ENCODE results near the gene FSTL4. TPM values are rescaled to one million over a fixed set of nuclear protein-coding genes. Genes with fewer than 3 reads are reported as not detected.
"Not testable (repeated sequence)": the region's sequence is repeated elsewhere in the genome, so short reads cannot be mapped to it uniquely, and the experiment has no call there.

The FSTL4 gene
- total and polyA plus RNA-seq, 4 donors = 0.42 TPM; not detected in 3

DNA sequence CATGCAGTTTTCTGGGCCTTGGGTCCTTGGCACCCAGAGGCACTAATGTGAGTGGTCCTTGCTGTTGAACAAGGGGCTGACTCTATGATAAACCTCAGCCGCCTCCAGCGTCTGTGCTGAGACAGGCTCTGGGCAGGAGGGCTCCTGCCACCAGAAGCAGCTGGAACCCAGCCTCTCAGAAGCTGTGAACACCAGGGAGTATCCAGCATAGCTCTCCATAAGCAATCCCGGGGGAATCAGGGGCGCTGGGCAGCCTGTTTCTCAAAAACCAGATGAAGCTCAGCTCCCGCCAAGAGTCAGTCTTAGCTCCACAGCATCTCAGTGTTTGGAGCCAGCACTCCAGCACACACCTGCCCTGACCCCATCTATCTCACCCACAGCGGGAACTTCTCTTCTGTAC, 390.3 kb downstream of the FSTL4 start:
- Histone ChIP-seq H3K27me3 (ENCODE audit: control insufficient read depth in 1 of 2, insufficient read depth in 2 of 2, low read length in 1 of 2) (no peaks in the 10 kb centered on the region), H3K4me1 (ENCODE audit: control insufficient read depth in 1 of 2, insufficient read depth in 2 of 2, low read length in 2 of 2) (no peaks in the 10 kb centered on the region), H3K27ac (ENCODE audit: low read depth in 1 of 2, low read length in 2 of 2) (no peak overlapping the region), H3K36me3 (ENCODE audit: control insufficient read depth in 1 of 2, insufficient read depth in 2 of 2, low read length in 1 of 2) (no peaks in the 10 kb centered on the region), H3K9me3 (ENCODE audit: control insufficient read depth, low read length) (no peaks in the 10 kb centered on the region), H3K4me3 (ENCODE audit: low read length in 2 of 2) (no peak overlapping the region)
- ATAC-seq (ENCODE audit: low FRiP score) = no peak
- no peak for DNase-seq
- WGBS, 2 donors = 88 to 92% methylated on average over 6 of the region's 6 CpGs
- intact Hi-C loops (cut with DNase I) = no loop called here

- no peak overlapping the region for H3K4me3 ChIP-seq (ENCODE audit: low read length in 2 of 2)
- no peak for ATAC-seq (ENCODE audit: low FRiP score)
- H3K27ac ChIP-seq (ENCODE audit: low read depth in 1 of 2, low read length in 2 of 2) = no peak overlapping the region
- H3K9me3 ChIP-seq (ENCODE audit: control insufficient read depth, low read length) = no peaks in the 10 kb centered on the region
- intact Hi-C loops (cut with DNase I) = no loop called here
- H3K27me3 ChIP-seq (ENCODE audit: control insufficient read depth in 1 of 2, insufficient read depth in 2 of 2, low read length in 1 of 2) = no peaks in the 10 kb centered on the region
- DNase-seq = no peak
- no peaks in the 10 kb centered on the region for H3K36me3 ChIP-seq (ENCODE audit: control insufficient read depth in 1 of 2, insufficient read depth in 2 of 2, low read length in 1 of 2)
- 59 to 68% methylated on average over 12 of the region's 12 CpGs for WGBS, 2 donors
- no peaks in the 10 kb centered on the region for H3K4me1 ChIP-seq (ENCODE audit: control insufficient read depth in 1 of 2, insufficient read depth in 2 of 2, low read length in 2 of 2)
Measured at GRCh38 chr5:133220851-133221674, 391.3 kb downstream of the FSTL4 start.

GRCh38 chr5:133219296-133219695, 393.0 kb downstream of the FSTL4 start:
- Histone ChIP-seq H3K36me3 (ENCODE audit: control insufficient read depth in 1 of 2, insufficient read depth in 2 of 2, low read length in 1 of 2) (no peaks in the 10 kb centered on the region), H3K27me3 (ENCODE audit: control insufficient read depth in 1 of 2, insufficient read depth in 2 of 2, low read length in 1 of 2) (no peaks in the 10 kb centered on the region), H3K4me3 (ENCODE audit: low read length in 2 of 2) (no peak overlapping the region), H3K27ac (ENCODE audit: low read depth in 1 of 2, low read length in 2 of 2) (no peak overlapping the region), H3K9me3 (ENCODE audit: control insufficient read depth, low read length) (no peaks in the 10 kb centered on the region), H3K4me1 (ENCODE audit: control insufficient read depth in 1 of 2, insufficient read depth in 2 of 2, low read length in 2 of 2) (no peaks in the 10 kb centered on the region)
- DNase-seq (no peak), ATAC-seq (ENCODE audit: low FRiP score) (no peak)
- 90 to 91% methylated on average over 4 of the region's 4 CpGs for WGBS, 2 donors
- intact Hi-C loops (cut with DNase I) = no loop called here

- ATAC-seq (ENCODE audit: low FRiP score); H3K36me3 ChIP-seq (ENCODE audit: control insufficient read depth in 1 of 2, insufficient read depth in 2 of 2, low read length in 1 of 2); H3K4me3 ChIP-seq (ENCODE audit: low read length in 2 of 2); H3K27ac ChIP-seq (ENCODE audit: low read depth in 1 of 2, low read length in 2 of 2); intact Hi-C loops (cut with DNase I); DNase-seq; H3K9me3 ChIP-seq (ENCODE audit: control insufficient read depth, low read length); H3K4me1 ChIP-seq (ENCODE audit: control insufficient read depth in 1 of 2, insufficient read depth in 2 of 2, low read length in 2 of 2); H3K27me3 ChIP-seq (ENCODE audit: control insufficient read depth in 1 of 2, insufficient read depth in 2 of 2, low read length in 1 of 2): not testable (repeated sequence)
- WGBS, 2 donors = 93 to 96% methylated on average over 7 of the region's 7 CpGs
Measured at GRCh38 chr5:133216138-133216537, 396.2 kb downstream of the FSTL4 start.

DNA sequence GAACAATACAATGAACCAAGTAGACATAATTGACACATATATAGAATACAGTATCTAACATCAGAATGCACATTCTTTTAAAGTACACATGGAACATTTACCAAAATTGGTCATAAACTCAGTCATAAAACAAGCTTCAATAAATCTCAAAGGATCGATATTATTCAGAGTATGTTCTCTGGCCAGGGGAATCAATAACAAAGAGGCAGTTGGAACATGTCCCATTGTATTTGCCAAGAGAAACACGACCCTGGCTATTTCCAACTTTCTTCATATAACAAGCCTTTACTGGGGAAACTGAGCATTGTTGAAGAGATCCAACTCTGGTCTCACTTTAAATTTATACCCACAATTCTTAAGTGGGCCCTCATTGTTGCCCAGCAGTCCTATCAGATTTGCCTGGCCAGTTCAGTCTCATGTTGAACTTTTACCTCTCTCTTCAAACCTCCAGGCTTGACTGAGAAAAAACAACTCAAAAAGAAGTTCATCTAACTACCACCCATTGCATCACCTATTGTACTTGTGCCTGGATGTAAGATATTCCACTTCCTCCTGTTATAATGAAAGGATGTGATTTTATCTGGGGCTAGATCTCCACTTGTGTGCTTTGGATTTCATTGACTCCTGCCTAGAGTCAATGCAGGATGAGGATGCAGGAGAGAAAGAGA, 398.1 kb downstream of the FSTL4 start:
- DNase-seq = no peak
- WGBS, 2 donors = 16 to 17% methylated on average over 2 of the region's 2 CpGs
- Histone ChIP-seq H3K4me3 (ENCODE audit: low read length in 2 of 2) (no peak overlapping the region), H3K27me3 (ENCODE audit: control insufficient read depth in 1 of 2, insufficient read depth in 2 of 2, low read length in 1 of 2) (peaks cover 0 to 1% of the 10 kb centered on the region in 2 donors), H3K36me3 (ENCODE audit: control insufficient read depth in 1 of 2, insufficient read depth in 2 of 2, low read length in 1 of 2) (no peaks in the 10 kb centered on the region), H3K27ac (ENCODE audit: low read depth in 1 of 2, low read length in 2 of 2) (no peak overlapping the region), H3K4me1 (ENCODE audit: control insufficient read depth in 1 of 2, insufficient read depth in 2 of 2, low read length in 2 of 2) (no peaks in the 10 kb centered on the region), H3K9me3 (ENCODE audit: control insufficient read depth, low read length) (no peaks in the 10 kb centered on the region)
- intact Hi-C loops (cut with DNase I) = no loop called here
- no peak for ATAC-seq (ENCODE audit: low FRiP score)

- intact Hi-C loops (cut with DNase I) = no loop called here
- H3K36me3 ChIP-seq (ENCODE audit: control insufficient read depth in 1 of 2, insufficient read depth in 2 of 2, low read length in 1 of 2) = no peaks in the 10 kb centered on the region
- no peak overlapping the region for H3K4me3 ChIP-seq (ENCODE audit: low read length in 2 of 2)
- DNase-seq (no peak), ATAC-seq (ENCODE audit: low FRiP score) (no peak)
- H3K27me3 ChIP-seq (ENCODE audit: control insufficient read depth in 1 of 2, insufficient read depth in 2 of 2, low read length in 1 of 2) = no peaks in the 10 kb centered on the region
- H3K9me3 ChIP-seq (ENCODE audit: control insufficient read depth, low read length) = no peaks in the 10 kb centered on the region
- 39 to 42% methylated on average over 4 of the region's 4 CpGs for WGBS, 2 donors
- no peaks in the 10 kb centered on the region for H3K4me1 ChIP-seq (ENCODE audit: control insufficient read depth in 1 of 2, insufficient read depth in 2 of 2, low read length in 2 of 2)
- no peak overlapping the region for H3K27ac ChIP-seq (ENCODE audit: low read depth in 1 of 2, low read length in 2 of 2)
Measured at GRCh38 chr5:133205649-133206048, 406.7 kb downstream of the FSTL4 start.

- Histone ChIP-seq H3K27me3 (ENCODE audit: control insufficient read depth in 1 of 2, insufficient read depth in 2 of 2, low read length in 1 of 2) (no peaks in the 10 kb centered on the region), H3K4me1 (ENCODE audit: control insufficient read depth in 1 of 2, insufficient read depth in 2 of 2, low read length in 2 of 2) (no peaks in the 10 kb centered on the region), H3K36me3 (ENCODE audit: control insufficient read depth in 1 of 2, insufficient read depth in 2 of 2, low read length in 1 of 2) (no peaks in the 10 kb centered on the region), H3K4me3 (ENCODE audit: low read length in 2 of 2) (no peak overlapping the region), H3K27ac (ENCODE audit: low read depth in 1 of 2, low read length in 2 of 2) (no peak overlapping the region), H3K9me3 (ENCODE audit: control insufficient read depth, low read length) (no peaks in the 10 kb centered on the region)
- no peak for DNase-seq
- intact Hi-C loops (cut with DNase I) = no loop called here
- ATAC-seq (ENCODE audit: low FRiP score) = no peak
- WGBS, 2 donors = 28 to 30% methylated on average over 4 of the region's 4 CpGs
Measured at GRCh38 chr5:133205204-133205603, 407.1 kb downstream of the FSTL4 start.

DNA sequence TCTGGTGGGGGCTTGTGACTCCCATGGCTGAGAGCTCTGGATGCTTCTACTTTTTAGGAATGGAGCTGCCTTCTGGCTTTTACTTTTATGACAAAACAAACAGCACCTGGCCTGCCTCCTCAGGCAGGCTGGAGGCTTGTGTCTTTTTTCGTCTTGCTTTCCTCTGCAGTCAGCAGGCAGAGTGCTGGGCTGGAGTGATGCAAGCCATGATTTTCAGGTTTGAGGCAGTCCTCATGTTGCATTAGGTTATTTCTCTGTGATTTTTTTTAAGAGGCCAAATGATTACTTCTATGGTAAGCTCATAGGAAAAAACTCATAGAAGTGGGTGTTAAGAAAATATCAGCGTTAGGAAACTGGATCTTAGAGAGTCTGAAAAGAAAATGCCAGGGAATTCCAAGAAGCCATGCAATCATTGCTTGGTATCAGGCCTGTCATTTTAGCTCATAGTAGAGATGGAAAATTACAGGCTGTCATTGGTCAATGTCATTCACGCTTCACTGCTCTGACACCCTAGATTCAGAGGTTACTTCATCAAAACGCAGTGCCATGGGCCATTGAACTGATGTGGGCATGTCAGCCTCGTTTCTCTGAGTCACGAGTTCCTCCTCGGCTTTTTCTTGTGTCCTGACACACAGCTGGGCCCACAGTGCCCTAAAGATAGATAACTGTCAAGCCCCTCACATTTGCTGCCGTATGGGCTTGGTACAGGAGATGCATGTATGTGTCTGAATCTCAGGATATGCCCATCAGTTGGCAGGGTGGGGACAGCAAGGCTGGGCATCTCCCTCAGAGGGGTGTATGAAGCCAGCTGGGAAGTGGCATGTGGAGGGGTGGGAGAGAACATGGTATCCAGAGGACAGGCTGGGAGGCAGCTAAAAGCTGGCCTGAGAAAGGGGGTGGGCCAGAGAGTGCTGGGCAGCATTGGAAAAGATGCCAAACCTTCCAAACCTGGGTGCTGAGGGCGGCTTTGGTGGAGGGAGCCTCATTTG, 408.7 kb downstream of the FSTL4 start:
- intact Hi-C loops (cut with DNase I) = no loop called here
- H3K27me3 ChIP-seq (ENCODE audit: control insufficient read depth in 1 of 2, insufficient read depth in 2 of 2, low read length in 1 of 2) = no peaks in the 10 kb centered on the region
- no peaks in the 10 kb centered on the region for H3K9me3 ChIP-seq (ENCODE audit: control insufficient read depth, low read length)
- no peak for DNase-seq
- 68 to 69% methylated on average over 9 of the region's 9 CpGs for WGBS, 2 donors
- H3K4me1 ChIP-seq (ENCODE audit: control insufficient read depth in 1 of 2, insufficient read depth in 2 of 2, low read length in 2 of 2) = no peaks in the 10 kb centered on the region
- H3K4me3 ChIP-seq (ENCODE audit: low read length in 2 of 2) = no peak overlapping the region
- no peaks in the 10 kb centered on the region for H3K36me3 ChIP-seq (ENCODE audit: control insufficient read depth in 1 of 2, insufficient read depth in 2 of 2, low read length in 1 of 2)
- no peak overlapping the region for H3K27ac ChIP-seq (ENCODE audit: low read depth in 1 of 2, low read length in 2 of 2)
- ATAC-seq (ENCODE audit: low FRiP score) = no peak
